C1 segment of cervical spinal cord (tissue), 14 donors: ENCODE measurements around the gene XRCC4.
A peak's percentile ranks its signal among the peaks of the same experiment; 100 is the strongest.

Source experiments
- DNase-seq, 14 donors: peaks; one replicate each; lab custom pipeline; 2025; lab: John Stamatoyannopoulos, UW

Gene XRCC4

GRCh38 chr5:83071286-83072051, 5.9 kb upstream of the XRCC4 start:
- no peak for DNase-seq

GRCh38 chr5:83072966-83073365, 4.4 kb upstream of the XRCC4 start:
- no peak for DNase-seq

GRCh38 chr5:83077662-83078261, 415 bp downstream of the XRCC4 start:
- peak in 1 of 14 donors; percentile 7 for DNase-seq

GRCh38 chr5:83082750-83083149, 5.4 kb downstream of the XRCC4 start:
- no peak for DNase-seq

- no peak for DNase-seq
Measured at GRCh38 chr5:83084336-83084735, 7.0 kb downstream of the XRCC4 start.

GRCh38 chr5:83085106-83085505, 7.8 kb downstream of the XRCC4 start:
- DNase-seq, result no peak

- DNase-seq, result no peak
Measured at GRCh38 chr5:83090169-83090568, 12.8 kb downstream of the XRCC4 start.

GRCh38 chr5:83092619-83093018, 15.3 kb downstream of the XRCC4 start:
- no peak for DNase-seq

GRCh38 chr5:83093692-83094091, 16.3 kb downstream of the XRCC4 start:
- DNase-seq, result no peak

- DNase-seq, result no peak
Measured at GRCh38 chr5:83095163-83095956, 18.0 kb downstream of the XRCC4 start.

GRCh38 chr5:83095957-83096539, 18.7 kb downstream of the XRCC4 start:
- DNase-seq, result no peak

GRCh38 chr5:83096660-83097339, 19.5 kb downstream of the XRCC4 start:
- DNase-seq, result no peak

GRCh38 chr5:83097689-83098231, 20.4 kb downstream of the XRCC4 start:
- DNase-seq, result no peak

- DNase-seq, result no peak
Measured at GRCh38 chr5:83099001-83099400, 21.7 kb downstream of the XRCC4 start.

GRCh38 chr5:83099445-83099844, 22.1 kb downstream of the XRCC4 start:
- DNase-seq, result no peak

- DNase-seq, result no peak
Measured at GRCh38 chr5:83101514-83101913, 24.2 kb downstream of the XRCC4 start.

GRCh38 chr5:83102364-83102980, 25.1 kb downstream of the XRCC4 start:
- DNase-seq, result no peak

- no peak for DNase-seq
Measured at GRCh38 chr5:83104021-83104420, 26.7 kb downstream of the XRCC4 start.

- DNase-seq, result no peak
Measured at GRCh38 chr5:83107692-83108420, 30.5 kb downstream of the XRCC4 start.

GRCh38 chr5:83109380-83109779, 32.0 kb downstream of the XRCC4 start:
- no peak for DNase-seq
